ENCODE results near the gene SFXN5.

Gene SFXN5

DNA sequence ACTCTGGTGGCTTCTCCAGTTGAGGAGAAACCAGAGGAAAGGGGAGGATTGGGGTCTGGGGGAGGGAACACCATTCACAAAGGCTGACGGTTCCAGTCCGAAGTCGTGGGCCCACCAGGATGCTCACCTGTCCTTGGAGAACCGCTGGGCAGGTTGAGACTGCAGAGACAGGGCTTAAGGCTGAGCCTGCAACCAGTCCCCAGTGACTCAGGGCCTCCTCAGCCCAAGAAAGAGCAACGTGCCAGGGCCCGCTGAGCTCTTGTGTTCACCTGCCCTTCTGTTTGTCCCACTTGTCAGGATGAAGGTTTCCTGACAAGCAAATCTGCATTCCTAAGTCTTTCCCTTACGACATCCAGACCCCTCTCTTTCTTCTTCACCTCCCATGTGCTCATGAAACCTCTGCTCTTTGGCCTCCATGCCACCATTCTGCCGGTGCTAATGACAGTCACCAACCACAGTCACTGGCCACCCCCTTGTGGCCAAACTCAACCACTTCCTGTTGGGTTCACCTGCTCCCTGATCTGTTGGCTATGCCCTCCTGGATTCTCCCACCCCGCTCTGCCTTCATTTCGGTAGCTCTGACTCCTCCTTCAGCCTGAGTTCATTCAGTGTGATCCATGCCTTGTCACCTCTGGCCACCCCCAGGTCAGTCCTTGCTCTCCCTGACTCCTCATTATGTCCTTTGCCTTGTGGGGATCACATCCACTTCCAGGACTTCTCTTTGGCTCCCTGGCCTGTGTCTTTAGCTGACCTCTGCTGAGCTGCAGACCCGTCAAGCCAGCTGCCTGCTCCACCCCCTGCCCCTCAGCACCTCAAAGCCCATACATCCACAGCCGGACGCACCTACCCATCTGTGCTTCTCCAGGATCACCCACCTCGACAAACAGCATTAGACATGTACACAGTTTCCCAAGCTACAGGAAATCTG lies 136.6 kb downstream of the SFXN5 start:
- no peak for DNase-seq

DNA sequence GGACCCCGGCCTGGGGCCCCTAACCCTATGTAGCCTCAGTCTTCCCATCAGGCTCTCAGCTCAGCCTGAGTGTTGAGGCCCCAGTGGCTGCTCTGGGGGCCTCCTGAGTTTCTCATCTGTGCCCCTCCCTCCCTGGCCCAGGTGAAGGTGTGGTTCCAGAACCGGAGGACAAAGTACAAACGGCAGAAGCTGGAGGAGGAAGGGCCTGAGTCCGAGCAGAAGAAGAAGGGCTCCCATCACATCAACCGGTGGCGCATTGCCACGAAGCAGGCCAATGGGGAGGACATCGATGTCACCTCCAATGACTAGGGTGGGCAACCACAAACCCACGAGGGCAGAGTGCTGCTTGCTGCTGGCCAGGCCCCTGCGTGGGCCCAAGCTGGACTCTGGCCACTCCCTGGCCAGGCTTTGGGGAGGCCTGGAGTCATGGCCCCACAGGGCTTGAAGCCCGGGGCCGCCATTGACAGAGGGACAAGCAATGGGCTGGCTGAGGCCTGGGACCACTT lies 137.8 kb downstream of the SFXN5 start:
- no peak for DNase-seq

DNA sequence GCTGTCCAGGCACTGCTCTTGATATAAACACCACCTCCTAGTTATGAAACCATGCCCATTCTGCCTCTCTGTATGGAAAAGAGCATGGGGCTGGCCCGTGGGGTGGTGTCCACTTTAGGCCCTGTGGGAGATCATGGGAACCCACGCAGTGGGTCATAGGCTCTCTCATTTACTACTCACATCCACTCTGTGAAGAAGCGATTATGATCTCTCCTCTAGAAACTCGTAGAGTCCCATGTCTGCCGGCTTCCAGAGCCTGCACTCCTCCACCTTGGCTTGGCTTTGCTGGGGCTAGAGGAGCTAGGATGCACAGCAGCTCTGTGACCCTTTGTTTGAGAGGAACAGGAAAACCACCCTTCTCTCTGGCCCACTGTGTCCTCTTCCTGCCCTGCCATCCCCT lies 138.3 kb downstream of the SFXN5 start:
- DNase-seq, result no peak

DNA sequence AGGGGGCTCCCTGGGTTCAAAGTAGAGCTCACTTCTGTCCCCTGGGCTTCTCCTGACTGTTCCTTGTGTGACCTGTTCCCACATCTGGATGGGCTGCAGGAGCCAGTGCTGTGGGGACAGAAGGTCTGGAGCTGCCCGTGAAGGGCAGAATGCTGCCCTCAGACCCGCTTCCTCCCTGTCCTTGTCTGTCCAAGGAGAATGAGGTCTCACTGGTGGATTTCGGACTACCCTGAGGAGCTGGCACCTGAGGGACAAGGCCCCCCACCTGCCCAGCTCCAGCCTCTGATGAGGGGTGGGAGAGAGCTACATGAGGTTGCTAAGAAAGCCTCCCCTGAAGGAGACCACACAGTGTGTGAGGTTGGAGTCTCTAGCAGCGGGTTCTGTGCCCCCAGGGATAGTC lies 138.7 kb downstream of the SFXN5 start:
- DNase-seq, result no peak

DNA sequence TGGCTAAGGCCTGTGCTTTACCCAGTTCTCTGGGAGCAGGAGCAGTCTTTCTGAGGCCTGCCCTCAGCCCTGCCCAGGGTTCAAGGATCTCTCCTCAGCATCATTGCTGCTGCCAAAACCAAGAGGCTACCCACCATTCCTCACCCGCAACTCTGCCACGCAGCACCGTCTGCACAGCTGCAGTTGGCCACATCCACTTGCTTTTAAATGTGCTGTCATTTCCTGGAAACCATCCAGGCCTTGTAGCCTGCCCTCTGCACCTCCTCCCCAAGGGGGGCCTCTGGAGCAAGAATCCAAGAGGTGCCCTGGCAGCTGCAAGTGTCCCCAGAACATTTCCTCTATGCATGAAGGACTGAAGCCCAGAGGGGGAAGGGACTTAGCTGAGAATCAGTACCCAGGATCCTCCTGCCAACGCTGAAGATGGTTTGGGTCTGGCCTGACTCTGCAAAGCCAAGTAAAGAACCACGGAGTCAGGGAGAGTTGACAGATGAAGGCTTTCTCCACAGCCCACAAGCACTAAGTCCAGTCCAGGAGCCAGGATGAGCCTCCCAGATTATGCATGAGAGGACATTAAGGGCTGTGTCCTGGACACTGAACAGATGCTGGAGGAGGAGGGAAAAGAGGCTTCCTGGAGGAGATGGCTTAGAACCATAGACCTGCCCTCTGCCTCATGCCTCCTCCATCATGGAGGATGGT lies 139.3 kb downstream of the SFXN5 start:
- DNase-seq, result no peak

DNA sequence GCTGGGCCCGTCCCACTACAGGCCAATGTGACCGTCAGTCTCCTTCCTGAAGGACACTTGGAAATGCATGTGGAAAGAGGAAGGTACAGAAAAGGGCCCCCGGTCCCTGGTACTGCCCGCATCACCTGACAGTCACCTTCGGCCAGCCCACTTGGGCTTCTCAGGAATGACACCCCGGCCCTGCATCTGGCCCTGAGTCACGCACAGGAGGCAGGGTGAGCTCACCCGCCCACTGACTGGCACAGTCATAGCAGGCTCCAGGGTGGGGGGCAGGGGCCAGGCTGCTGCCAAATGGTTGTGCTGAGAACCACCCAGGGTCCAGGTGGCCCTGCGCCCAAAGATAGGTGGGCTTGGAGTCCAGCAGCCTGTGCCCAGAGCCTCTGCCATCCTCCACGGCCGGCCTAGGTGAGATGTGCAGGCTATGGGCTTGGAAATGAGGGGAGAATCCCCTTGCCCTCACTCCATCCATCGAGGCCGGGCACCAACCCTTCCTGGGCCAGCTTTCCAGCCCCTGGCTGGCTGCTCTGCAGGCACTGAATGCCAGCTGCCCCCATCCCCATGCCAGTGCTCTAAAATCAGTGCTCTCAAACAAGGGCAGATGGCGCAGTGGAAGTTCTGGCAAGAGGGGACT lies 140.1 kb downstream of the SFXN5 start:
- DNase-seq, result no peak

DNA sequence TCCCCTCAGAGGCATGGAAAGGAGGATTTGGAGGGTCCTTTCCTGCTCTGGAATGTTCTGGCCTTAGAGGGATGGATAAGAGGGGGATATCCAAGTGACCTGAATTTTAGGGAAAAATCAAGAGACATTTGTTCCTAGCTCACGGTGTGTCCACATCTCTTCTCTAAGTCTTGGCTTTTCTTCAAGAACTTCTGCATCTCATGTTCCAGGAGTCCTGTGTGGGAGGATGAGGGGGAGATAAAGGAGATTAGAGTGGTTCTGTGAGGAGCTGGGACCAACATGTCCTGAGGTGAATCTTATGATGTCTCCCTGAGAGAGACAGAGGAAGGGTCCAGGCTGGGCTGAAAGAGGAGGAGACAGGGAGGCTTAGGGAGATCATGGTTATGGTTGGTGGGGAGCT lies 142.5 kb downstream of the SFXN5 start:
- DNase-seq, result no peak

DNA sequence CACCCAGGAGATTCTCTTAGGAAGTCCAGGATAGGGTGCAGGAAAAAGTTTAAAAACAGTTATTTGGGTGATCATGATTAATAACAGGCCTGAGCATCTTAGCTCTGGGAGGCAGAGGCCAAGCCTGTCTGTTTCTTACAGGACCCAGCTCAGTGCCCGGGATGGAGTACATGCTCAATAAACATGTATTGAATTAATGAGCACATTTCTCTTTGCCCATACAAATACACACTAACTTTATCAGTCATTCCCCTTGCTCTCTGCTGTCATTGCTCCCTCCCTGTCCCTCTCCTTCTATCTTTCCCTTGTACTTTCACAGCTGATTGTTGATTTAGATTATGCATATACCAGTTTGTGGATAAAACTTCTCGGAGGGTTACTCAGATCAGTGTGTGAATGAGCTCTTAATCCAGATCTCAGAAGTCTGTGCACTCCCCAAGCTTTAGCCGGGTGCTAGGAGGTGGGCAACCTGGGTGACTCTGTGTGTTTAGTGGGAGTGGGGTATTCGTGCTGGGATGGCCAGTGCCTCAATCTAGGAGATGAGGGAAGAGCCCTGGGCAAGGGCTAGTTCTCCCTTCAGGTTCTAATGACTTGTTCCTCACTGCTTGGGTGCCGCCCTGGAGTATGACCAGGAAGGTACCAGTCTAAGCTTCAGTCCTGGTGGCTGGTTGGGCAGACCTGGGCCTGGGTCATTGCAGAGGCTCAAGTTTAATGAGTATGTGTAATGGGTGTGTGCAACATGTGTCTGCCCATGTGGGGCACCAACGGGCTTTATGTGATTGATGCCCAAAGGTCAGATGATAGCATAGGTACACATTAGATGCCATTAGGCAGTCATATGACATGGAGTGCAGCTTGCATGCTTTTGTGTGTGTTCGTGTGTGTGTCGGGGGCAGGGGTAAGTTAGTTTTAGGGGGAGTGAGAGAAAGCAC lies 143.6 kb downstream of the SFXN5 start:
- no peak for DNase-seq

DNA sequence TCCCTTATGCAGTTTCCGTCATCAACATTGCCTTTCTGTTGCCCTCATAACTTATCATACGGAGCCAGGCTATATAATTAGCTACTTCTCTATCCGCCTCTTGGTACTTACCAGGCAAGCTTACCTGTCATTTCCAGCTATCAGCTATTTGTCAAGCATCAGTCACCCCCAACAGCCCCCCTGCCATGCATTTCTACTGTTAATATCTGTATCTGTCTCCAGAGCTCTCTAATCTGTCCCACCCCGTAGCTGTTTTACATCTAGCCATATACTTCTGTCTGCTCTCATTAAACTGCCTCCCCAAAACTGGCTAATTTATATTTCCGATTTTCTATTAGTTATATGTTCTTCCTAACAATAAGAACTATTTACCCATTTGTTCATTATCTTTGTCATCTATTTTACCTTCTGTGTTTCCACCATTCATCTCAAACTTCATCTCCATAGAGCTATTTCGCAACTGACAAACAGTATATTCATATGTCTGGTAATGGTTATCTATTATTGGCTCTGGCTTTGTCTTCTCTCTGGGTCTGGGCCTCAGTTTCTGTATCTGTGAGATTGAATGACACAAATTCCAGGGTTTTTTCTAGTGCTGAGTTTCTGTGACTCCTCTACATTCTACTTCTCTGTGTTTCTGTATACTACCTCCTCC lies 144.6 kb downstream of the SFXN5 start:
- DNase-seq, result no peak

DNA sequence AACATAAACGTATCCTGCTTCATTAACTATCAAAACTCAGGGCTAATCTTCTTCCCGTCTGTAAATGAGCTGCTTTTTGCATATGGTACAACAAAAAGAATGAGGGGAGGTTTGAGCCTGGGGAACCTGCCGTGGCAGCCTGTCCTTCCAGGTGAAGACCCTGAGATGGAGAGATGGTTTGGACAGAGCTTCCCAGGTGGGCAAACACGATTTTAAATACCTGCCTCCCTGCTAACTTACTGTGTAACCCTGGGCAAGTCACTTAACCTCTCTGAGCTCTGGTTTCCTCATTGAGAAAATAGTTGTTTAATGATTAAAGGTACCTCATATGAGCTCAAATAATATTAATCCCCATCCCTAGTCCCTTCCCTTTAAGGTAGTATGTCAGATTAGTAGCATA lies 145.1 kb downstream of the SFXN5 start:
- no peak for DNase-seq

DNA sequence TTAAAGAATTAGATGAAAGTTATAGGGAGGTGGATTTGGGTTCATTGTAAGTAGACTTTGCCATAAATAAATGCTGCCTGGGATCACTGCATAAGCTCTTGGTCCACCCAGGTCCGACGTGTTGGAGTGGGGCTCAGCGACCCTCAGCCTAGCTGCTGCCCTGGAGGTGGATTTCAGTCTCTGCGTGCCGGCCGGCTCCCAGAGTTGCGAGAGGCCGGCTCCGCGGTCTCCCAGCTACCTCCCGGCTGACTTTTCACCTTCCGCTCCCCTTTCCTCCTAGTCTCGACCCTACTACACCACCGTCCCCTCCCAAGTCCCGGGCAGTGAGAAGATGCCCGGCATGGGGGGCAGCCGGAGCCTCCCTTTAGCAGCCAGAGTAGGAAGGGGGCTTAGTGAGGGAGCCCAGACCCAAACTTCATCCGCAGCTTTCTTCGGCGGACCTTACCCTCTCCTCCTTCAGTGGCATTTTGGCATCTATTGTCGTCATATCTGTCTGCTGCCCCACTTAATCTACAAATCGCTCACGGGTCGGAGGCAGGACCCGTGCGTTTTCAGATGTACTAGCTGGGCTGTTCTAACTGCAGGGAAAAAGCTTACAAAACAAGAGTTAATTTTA lies 146.1 kb downstream of the SFXN5 start:
- DNase-seq, result no peak

DNA sequence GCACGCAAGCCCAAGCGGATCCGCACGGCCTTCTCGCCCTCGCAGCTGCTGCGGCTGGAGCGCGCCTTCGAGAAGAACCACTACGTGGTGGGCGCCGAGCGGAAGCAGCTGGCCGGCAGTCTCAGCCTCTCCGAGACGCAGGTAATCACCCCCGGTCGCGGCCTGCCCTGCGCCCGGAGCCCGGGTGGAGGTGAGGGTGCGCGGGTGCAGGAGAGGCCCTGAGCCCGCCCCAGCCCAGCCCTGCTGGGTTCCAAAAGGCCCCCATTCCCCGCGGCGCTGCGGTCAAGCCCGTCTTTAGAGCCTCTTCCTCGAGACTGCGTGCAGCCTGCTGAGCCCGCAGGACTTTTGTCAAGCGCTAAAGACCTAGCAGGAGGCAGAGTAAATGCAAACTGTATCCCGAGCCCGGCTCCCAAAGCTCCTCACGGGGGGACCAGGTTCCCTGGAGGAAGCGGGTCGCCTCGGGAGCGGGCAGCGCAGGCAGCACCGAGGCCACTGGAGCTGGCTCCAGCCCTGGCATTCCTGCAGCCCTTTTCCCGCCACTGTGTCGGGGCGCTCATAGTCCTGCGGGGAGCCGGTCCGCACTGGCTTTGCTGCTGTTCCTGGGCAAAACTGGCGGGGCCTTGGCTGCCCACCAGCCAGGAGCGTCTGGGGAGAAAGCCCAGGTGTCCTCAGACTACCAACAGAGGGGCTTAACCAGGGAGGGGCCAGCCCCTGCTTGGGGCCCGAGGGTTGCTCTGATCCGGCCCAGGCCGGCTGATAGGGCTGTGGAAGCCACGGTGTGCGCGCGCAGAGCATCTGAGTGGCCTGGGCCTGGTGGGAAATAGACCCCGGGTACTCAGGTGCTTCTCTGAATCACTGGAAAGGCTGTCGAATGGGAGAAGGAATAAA lies 146.9 kb downstream of the SFXN5 start:
- no peak for DNase-seq

DNA sequence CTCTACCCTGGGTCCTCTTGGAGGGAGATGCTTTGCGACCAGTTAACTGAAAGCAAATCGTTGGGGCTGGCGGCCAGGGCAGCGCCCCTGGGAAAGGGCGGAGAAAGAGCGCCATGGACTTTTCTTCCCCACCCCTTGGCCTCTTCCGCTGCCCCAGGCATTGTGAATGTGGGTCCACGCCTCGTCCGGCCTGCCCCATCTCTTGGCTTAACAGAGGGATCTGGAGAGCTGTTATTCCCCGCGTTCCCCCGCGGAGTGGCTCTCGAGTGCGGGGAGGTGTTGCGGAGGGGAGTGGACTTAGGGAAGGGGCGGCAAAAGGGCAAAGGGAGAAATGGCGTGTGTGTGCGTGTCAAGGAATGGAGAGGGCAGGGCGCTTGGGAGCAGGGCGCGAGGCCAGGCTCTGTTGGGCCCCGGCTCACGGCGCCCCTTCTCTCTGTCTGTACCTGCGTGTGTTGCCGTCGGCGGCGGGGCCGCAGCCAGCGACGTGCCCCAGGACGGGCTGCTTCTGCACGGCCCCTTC lies 147.6 kb downstream of the SFXN5 start:
- no peak for DNase-seq

DNA sequence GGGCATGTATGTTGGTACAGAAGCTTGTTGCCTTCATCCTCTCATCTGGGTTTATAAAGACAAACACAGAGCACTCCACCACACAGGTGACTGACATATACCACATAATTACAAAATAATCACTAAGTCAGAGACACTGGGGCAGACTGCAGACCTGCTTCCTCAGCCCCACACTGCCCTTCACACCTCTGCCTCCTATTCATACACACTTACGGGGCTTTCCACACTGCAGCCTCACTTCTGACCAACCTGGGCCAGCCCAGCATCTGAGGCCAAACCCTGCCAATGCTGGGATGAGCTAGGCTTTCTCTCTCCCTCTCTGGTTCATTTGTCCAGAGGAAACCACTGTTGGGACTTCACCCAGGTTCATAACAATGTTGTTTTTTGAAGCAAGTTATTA lies 149.7 kb downstream of the SFXN5 start:
- no peak for DNase-seq

DNA sequence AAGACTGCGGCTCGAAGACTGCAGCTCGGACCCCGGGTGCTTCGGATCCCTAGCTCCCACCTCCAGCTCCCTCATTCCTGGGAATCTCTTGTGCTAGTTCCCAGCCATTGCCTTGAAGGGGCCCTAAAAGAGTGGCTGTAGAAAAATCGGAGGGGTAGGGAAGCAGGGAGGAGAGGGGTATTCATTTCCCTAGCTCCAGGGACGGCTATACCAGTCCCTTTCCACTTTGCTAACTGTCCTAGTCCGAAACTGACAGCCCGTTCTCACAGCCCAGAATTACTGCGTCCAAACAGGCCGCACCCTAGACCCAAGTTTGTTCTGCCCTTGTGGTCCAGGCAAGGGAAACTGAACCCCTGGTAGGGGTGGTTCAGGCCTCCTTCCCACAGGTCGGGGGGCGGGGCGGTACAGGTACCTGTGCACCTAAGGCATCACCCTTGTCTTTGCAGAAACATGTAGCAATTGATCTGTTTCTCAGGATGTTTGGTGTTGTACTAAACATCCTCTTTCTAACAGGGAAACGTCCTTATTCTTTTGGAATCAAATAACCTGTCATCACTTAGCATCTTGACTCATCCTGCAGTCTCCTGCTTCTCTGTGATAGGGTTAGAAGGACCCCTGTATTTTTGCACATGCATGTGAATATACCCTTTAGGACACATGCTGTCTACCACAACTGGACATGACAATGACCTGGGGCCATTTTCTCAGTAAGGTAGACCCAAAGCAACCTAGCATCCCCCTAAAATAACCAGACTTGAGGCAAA lies 150.2 kb downstream of the SFXN5 start:
- no peak for DNase-seq

DNA sequence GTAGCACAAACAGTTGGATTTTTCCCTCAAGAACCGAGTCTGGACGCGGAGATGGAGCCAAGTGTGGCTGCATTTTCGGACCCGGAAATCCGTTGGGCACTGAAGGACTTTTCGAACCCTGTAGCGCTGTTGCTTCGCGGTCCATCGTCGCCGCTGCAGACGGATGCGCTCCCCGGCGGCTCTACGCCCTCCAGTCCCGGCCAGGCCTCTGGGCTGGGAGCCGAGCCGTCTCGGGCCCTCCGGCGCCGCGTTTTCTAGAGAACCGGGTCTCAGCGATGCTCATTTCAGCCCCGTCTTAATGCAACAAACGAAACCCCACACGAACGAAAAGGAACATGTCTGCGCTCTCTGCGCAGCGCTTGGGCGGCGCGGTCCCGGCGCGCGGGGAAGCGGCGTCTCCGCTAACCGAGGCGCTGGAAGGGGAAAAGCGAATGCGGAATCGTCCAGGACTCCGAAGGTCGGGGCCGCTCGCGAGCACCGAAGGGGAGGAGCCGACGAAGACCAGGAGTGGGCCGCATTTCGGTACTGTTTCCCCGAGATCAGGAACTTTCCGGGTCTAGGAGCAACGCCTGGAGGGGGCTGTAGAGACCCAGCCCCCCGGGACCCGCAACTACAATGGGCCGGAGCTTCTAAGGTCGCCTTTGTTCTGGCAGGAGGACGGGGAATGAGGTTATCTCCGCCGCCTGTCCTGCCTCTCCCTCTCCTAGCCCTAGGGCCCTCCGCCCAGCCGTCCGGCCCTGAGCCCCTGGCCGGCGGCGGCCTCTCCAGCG lies 151.0 kb downstream of the SFXN5 start:
- no peak for DNase-seq

DNA sequence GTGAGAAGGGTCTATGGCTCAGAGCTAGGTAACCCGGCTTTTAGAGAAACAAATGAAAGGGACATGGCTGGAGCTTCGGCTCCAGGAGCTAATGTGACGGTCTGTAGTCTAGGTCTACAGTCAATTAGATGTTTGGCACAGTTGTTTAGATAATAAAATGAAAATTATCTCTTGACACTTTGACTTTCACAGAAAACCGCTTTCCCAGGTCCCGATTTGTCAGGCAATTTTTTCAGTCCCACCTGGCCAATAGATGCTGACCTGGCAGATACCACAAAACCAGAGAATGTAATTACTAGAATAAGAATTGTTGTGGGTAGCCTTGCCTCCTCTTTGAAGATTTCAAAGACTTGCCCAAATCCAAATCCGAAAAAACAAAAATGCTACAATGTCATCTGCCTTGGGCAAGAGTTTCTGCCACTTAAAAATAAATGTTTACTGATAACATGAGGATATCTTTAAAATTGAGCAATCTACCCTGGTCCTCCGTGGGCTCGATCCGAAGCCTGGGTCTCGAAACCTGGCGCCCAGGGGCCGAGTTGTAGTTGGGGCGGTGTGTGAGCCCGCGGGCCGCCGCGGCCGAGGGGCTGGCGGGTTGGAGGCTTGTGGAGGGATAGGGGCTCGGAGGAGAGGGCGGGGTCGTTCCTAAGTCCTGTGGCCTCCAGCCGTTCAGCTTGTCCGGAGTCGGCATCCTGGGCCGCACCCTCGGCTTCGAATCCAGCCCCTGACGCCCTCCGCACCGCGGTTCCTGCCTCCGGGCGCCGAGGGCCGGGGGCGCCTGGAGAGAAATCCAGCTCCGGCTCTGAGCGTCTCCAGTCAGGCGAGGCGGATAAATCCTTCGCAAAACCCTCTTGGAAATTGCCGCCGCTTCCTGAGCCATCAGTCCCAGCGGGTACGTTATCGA lies 151.8 kb downstream of the SFXN5 start:
- no peak for DNase-seq
